DOHH2 (cell line): ENCODE data around the gene DNAH14.

Experiments used
- H3F3A ChIP-seq: fragments of 200-600 bp; sonication (generic), shearing (Covaris generic); 2 replicates; pipeline ENCODE4 v1.6.0; 2016; ENCODE audit warnings: antibody characterized with exemption, mild to moderate bottlenecking; ENCODE audit not compliant: control insufficient read depth, insufficient read depth
- H3K27ac ChIP-seq: fragments of 200-600 bp; sonication (generic); 2 replicates; pipeline ENCODE4 v1.5.1; 2014; ENCODE audit warnings: low read depth, mild to moderate bottlenecking, low read length, moderate library complexity
- H3K27me3 ChIP-seq: fragments of 200-600 bp; sonication (generic); 2 replicates; pipeline ENCODE4 v1.6.1; 2014; ENCODE audit warnings: mild to moderate bottlenecking, low read length, mixed read lengths; ENCODE audit not compliant: control insufficient read depth
- H3K36me3 ChIP-seq: fragments of 200-600 bp; sonication (generic); 2 replicates; pipeline ENCODE4 v1.6.1; 2014; ENCODE audit warnings: mild to moderate bottlenecking, low read length, moderate library complexity, mixed read lengths; ENCODE audit not compliant: control insufficient read depth
- H3K4me1 ChIP-seq: fragments of 200-600 bp; sonication (generic); 2 replicates; pipeline ENCODE4 v1.6.1; 2014; ENCODE audit warnings: mild to moderate bottlenecking, low read length, mixed read lengths; ENCODE audit not compliant: control insufficient read depth
- H3K4me2 ChIP-seq: fragments of 200-600 bp; sonication (generic); 2 replicates; pipeline ENCODE4 v1.6.0; 2014; ENCODE audit warnings: mild to moderate bottlenecking, low read length, moderate library complexity
- H3K4me3 ChIP-seq: fragments of 200-600 bp; sonication (generic); 2 replicates; pipeline ENCODE4 v1.5.1; 2014; ENCODE audit warnings: mild to moderate bottlenecking, low read length, mixed read lengths
- H3K79me2 ChIP-seq: fragments of 200-600 bp; sonication (generic); 2 replicates; pipeline ENCODE4 v1.6.1; 2014; ENCODE audit warnings: mild to moderate bottlenecking, low read length, mixed read lengths; ENCODE audit not compliant: control insufficient read depth
- H3K9me2 ChIP-seq: fragments of 200-600 bp; sonication (generic); replicated peaks from 2 replicates; pipeline ENCODE4 v1.6.1; 2014; ENCODE audit warnings: mild to moderate bottlenecking, low read length, mixed read lengths; ENCODE audit not compliant: control insufficient read depth
- H3K9me3 ChIP-seq: fragments of 200-600 bp; sonication (generic); 2 replicates; pipeline ENCODE4 v1.6.1; 2014; ENCODE audit warnings: antibody characterized with exemption, low read length, mixed read lengths; ENCODE audit not compliant: control insufficient read depth, insufficient read depth
- H4K20me1 ChIP-seq: fragments of 200-600 bp; sonication (generic); 2 replicates; pipeline ENCODE4 v1.6.0; 2014; ENCODE audit warnings: low read depth, mild to moderate bottlenecking, antibody characterized with exemption, low read length, moderate library complexity; ENCODE audit not compliant: control insufficient read depth, insufficient read depth
- CTCF ChIP-seq: fragments of 200-600 bp; sonication (generic); IDR thresholded peaks from one replicate; pipeline ENCODE4 v1.5.1; 2014; ENCODE audit warnings: antibody characterized with exemption, mild to moderate bottlenecking, low read depth, low read length; ENCODE audit not compliant: poor library complexity, severe bottlenecking
- EZH2phosphoT487 ChIP-seq: fragments of 200-600 bp; sonication (generic); IDR thresholded peaks from 2 replicates; pipeline ENCODE4 v1.6.1; 2017; ENCODE audit warnings: borderline replicate concordance, mild to moderate bottlenecking, antibody characterized with exemption, low read length, moderate library complexity, mixed read lengths

DNAH14 gene

GRCh38 chr1:225448146-225448805 is 518.8 kb downstream of the DNAH14 start:
- H3K9me2 ChIP-seq, result no peaks in the 10 kb centered on the region
- H3F3A ChIP-seq, result peaks cover 6% of the 10 kb centered on the region
- no peaks in the 10 kb centered on the region for H3K9me3 ChIP-seq
- peaks cover 32% of the 10 kb centered on the region for H3K4me1 ChIP-seq
- no peaks in the 10 kb centered on the region for H3K27me3 ChIP-seq
- H3K4me2 ChIP-seq, result no peak overlapping the region
- H3K79me2 ChIP-seq, result no peaks in the 10 kb centered on the region
- H3K36me3 ChIP-seq, result no peaks in the 10 kb centered on the region
- H4K20me1 ChIP-seq, result no peaks in the 10 kb centered on the region
- no peak overlapping the region for H3K27ac ChIP-seq
- H3K4me3 ChIP-seq, result no peak overlapping the region
- no peak for TF ChIP-seq EZH2phosphoT487
- no peak for TF ChIP-seq CTCF
